Stimulated activated CD8-positive, alpha-beta memory T cell treated with anti-CD3 and anti-CD28 coated beads, Interleukin-12 subunit alpha, Interleukin-12 subunit beta, amount 100 ng/mL, for 1 hour (primary cell): Measurements from ENCODE around the gene SKAP1.

Experiments
- DNase-seq: peaks from one replicate; pipeline ENCODE4 v3.0.0-alpha.2; 2020; ENCODE audit warnings: low read depth

The SKAP1 gene

DNA sequence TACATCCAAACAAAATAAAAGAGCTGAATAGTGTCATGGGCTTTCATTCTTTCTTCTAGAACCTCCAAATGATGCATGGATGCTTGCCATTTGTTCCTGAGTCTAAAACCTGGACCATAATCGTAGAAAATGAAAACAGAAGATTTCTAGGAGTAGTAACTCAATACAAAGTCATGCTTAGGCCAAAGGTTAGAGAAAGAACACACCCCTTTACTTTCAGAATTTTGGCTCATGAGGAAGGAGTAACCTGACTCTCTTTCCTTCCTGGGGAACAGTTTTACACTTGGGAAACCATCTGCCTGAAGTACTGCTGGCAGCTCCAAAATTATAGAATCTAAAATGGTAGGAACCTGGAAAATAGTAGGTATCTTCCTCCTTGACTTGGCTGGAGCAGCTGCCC, 185.2 kb downstream of the SKAP1 start:
- no peak for DNase-seq

DNA sequence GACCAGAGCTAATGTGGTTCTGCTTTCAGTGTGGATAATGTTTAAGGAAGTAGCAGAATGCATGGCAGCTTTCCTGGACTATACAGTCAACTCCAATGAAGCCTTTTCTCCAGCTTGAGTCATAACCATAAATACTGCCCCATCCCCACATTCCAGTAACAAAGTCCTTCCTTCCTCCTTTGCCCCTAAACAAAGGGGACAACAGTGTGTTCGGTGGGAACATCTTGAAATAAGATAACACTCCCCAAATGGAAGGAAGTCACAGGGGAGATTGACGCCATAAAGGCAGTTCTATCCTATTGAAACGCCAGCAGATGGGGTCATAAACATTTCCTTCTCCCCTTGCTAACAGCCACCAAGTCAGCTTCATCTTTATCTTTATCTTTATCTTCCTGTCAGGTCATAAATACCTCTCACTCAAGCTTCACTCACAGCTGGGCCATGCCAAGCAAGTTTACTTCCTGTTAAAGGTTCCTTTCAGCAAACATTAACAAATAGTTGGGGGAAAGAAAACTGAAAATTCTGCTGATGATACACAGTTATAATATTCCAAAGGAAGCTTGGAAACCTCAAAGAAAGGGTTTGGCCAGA, 185.8 kb downstream of the SKAP1 start:
- DNase-seq = no peak

DNA sequence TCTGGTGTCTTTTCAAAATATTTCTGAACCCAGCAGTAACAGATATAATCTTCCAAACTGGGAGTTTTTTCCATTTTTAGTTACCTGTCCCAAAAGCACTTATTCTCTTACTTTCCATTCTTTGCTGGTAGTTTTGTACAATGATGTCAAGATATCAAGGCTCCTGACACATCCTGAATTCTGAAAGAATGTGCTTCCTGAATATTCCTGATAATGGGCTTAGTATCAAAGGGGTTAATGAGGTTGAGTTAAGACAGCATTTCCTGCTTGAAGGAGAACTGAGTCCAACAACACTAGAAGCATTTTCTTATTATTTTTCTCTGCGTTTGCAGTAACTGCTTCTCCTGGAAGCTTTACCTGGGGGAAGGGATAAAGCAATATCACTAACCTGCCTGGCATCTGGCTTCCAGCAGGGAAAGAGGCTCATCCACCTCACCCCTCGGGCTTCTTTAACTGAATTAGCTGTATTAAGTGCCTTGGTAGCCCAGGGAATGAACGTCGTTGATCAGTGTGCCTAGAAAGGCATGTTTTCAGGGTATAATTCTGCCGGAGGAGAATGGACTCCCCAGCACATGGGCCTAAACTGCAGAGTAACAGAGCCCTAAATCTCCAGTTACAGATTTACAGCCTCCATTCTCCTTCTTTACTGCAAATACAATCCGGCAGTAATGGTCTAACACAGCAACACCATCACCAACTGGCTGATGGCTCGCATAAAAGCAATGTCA, 188.1 kb downstream of the SKAP1 start:
- DNase-seq = no peak

DNA sequence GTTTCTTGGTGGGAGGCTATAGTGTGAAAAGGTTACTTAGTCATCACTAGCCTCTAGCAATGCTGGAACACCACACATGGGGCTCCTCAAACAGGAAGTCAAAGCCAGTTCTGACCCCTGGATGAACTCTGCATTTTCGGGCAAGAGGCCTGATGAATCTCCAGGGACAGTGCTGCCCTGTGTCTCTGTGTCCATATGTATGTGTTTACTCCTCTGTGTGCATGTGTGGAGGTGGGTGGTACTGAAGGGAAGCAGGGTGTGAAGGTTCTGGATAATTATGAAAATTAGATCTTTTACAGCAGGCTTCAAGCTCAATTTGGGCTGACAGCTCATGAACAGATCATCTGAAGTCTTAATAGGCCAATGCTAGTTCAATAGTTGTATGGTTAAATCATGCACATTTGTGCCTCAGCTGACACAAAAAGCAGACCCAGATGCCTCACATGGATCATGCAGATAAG, 188.9 kb downstream of the SKAP1 start:
- DNase-seq = no peak

DNA sequence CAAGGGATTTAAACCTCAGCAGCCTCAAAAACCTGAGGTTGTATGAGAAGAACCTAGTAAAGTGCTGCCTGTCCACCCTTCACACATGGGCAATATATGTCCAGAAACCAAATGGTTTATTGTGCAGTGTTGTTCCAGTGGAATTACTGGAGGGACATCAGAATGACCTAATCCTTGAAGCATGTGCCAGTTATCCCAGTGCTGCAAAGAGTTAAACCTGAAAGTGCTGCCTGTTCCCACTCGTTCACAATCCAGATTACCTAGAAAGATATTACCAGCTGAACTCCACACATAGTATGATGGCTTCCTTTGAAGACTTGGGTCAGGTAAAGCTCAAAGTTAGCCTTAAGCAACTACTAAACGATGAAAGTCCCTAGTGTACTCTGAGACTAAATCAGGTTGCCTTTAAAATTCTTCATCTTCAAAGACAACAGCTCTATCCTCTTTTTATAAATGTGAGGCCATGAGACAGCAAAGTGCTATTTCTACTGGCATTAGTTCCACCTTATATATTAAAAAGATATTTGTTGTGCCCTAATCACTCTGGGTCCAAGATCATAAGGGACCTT, 189.4 kb downstream of the SKAP1 start:
- DNase-seq = no peak

DNA sequence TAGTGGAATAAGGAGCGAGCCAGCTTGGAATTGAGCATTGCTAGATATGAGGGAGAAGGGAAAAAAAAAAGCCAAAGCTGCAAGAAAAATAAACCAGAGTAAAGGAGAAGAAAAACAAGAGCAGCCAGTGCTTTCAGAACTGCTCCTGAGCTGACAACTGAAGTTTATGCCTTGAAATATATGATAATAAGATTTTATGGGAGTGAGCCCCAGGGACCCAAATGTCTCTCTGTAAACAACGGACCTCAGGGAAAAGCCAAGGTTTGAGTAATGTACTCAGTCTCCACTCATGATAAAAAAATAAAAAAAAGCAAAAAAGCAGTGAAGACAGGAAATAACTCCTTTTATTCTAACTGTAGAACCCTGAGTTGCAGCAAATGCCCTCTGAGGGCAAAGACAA, 189.9 kb downstream of the SKAP1 start:
- DNase-seq = no peak

DNA sequence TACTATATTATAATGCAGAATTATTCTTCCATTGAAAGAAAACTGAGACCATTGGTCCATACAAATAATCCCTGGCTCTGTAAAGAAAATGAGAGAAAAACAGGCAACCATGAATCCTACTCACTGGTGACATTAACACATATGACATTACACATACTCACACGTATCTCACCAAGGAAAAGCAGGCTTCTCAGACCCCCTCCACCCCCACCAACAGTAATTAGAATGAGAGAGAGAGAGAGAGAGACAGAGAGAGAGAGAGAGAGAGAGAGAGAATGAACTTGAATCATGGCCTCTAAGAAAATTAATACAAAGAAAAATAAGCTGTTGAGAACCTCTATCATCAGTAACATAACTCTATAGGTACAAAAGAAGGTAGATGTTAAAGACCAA, 190.4 kb downstream of the SKAP1 start:
- no peak for DNase-seq

DNA sequence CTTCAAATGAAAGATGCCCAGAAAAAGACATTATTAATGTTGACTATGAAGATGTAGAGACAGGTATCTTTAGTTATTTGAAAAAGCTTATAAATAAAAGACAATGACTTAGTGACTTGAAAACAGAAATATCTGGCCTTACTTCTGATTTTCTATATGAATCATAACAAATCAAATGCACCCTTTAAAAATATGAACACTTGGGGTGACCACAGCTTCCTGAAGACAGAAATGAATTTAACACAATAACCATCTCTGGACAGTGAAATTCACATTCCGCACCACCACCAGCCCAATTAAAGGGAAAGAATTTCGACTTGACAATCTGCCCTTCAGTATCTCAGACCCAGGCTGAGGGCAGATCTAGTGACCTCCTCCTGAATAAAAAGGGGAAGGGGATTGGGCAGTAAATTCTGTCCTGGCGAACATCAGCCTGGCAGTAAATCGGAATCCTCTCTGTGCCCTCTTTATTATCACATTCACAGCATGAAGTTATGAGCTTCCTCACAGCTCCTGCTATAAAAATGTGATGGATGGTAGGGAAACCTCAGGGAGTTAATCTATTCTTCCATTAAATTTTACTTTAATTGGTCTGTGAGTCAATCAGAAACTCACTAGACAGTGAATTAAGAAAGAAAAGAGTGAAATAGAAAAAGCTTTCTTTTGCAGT, 190.9 kb downstream of the SKAP1 start:
- no peak for DNase-seq

DNA sequence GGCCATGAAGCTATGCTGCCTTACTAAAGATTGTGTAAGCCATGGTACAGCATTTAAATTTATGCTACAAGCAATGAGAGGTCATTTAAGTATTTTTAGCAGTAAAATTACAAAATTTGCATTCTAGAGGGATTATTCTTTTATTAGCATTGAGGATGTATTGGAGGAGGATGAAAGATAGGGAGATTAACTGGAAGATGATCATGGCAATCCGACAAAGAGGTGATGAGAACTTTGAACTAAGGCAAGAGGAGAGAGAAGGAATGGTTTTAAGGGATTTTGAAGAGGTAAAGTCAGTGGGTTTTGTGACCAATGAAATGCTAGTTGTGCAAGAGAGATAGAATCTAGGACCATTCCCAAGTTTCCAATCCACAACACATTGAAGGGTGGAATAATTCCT, 192.6 kb downstream of the SKAP1 start:
- no peak for DNase-seq

DNA sequence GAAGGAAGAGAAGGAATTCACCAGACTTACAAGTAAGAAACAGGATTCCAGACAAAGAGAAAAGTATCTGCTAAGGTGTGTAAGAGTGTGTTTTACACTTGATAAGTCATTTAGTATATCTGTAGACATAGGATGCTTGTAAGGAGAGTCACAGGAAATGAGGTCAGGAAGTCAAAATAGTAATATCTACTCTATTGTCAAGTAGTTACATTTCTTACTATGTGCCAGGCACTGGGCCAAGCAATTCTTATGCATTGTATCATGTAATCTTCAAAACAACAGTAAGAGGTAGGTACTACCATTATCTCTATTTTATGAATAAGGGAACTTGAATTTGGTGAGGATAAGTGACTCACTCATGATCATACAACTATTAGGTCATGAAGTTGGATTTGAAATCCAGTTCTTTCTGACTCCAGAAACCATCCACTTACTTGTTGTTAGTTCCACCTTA, 193.3 kb downstream of the SKAP1 start:
- DNase-seq = no peak

DNA sequence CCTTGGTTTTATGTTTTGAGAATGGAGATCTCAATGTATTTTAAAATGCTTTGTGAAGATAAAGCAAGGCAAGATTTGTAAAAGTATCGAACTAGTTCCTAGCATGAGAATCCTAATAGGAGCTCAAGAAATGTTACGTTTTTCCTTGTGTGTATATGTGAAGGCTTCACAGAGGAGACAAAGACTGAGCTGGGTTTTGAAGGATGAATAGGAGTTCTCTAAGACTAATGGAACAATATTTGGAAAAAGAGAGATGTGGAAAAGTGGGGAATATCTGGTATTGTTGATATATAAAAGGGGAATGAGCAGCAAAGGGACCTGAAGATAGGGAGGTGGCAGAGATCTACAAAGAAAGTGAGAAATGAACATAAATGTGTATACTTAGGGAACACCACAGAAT, 195.1 kb downstream of the SKAP1 start:
- no peak for DNase-seq

DNA sequence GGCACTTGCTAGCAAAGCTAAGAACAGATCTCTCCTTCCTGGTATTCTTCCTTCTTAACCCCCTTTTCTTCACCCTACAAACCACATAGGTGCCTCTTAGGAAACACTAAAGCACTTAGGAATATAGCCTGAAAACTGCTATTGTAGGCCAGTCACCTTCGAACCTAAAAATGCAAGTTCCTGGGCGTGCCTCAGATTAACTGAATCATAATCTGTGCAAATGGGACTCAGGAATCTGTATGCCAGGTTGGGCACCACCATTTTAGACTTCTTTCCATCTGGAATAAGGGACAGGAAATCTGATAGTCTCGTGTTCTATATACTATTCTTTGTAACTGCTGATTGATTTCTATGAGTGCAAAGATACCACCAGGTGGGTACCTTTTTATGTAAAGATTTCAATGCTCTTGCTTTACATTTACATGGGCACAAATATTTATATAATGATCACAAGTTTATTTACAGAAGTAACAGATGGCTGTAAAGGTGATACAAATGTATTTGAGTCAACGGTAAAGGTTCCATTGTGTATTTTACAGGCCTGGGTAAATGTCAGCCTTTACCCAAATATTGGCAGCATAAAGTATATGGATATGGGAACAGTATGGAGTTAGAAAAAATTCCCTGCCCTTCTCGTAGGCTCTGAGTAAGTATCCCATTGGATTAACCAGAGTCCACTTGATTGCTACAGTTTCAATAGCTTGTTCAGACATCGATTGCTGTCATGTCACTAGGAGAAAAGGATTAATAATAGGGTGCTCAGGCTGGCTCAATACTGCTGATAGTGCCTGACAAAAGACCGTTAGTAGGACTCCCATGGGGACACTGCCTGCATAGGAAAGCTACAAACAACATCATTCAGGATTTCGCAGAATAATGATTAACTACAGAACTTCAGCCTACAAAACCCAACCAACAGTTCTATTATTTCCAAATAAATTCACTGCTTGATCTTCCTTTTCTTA, 197.7 kb downstream of the SKAP1 start:
- DNase-seq = no peak

DNA sequence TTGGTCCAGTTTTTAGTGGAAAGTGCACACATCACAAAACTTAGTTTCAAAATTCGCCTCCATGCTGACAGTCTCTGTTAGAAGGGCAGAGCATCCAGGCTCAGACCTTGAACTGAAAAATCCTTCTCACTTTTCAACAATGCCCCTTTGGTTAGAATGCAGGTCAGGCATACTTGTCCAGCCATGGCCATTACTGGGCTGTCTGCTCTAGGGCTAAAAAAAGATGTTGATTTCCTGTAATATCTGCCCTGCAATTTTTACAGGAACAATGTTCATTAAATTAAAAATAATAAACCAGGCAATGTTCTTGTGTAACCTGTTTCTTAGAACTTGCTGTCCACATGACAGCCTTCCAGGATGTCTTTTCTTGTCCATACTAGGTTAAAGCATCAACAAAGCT, 200.1 kb downstream of the SKAP1 start:
- no peak for DNase-seq

DNA sequence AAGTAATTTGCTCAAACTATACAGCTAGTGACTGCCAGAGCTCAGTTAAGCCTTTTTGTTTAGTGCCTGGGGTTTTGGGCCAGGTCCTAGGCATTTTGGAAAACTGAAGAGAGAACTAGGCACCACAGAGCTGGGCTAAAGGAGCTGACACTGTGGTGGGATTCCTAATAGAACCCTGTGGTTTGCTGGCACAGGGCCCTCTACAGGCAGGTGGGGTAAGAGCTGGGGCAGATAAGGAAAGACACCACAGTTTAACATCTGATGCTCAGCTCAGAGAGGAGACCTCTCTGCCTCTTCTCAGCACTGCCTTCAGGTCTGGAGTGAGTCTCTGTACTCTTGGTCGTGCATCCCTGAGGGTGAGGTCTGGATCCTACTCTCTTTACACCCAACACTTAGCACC, 201.3 kb downstream of the SKAP1 start:
- no peak for DNase-seq

DNA sequence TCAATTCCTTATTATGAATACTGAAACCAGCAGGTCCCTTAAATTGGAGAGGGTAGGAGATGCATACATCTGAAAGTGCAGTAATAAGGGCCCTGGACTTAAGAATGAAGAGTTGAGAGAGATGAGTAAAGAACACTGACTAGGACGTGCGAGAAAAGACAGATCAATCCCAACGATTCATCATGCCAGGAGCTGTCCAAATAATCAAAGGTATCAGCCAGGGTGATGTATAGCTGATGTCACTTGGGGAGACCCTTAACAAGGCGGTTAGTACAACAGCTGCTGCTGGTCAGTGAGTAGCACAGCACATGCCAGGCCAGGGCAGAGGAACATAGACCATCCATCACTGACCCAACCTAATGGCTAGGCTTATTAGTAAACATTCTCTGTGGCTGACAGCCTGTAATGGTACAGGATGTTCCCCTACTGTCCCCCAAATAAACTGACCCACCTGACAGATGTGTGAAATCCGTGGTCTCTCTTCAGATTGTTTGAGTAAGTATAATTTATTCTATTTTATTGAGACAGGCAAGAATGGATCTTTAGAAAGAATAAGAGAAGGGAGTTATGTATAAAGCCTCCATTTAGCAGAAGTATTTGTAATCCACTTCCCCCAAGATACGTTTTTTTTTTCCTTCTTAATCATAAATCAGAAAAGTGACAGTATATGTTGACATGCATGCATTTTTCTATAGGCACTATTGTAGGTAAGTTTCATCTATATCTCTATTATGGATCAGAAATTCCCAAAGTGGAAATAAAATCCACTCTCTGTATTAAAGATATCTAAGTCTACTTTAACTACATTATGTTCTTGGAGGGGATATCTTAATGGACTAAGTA, 204.1 kb downstream of the SKAP1 start:
- DNase-seq = no peak

DNA sequence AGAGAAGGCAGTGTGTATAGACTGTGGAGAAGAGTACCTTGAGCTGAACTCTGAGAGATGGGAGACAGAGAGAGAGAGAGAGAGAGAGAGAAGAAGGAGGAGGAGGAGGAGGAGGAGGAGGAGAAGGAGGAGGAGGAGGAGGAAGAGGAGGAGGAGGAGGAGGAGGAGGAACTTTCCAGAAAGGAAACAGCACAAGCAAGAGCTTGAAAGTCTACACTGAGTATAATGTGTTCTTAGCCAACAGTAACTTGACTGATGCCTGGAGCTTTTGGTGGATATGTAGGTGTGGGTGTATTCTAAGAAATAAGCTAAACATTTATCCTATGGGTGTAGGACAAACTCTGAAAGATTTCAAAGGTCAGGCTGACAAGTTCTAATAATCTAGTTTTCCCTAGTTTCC, 206.1 kb downstream of the SKAP1 start:
- DNase-seq = no peak

DNA sequence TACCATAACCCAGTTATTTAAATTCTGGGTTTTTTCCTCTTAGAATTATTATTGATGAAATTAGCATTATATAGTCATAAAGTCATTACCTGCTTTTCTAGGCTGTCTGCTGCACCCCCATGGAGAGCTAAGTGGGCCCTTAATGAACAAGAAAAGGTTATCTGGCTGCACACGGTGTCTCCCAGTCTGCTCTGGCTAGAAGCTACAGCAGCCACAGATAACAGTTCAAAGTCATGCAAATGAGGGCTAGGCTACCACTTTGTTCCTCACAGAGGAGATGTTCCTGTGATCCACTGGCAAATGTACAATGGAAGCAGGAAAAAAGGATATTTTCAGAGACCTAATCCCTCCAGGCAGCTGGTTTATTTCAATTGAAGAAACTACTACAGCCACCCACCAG, 210.4 kb downstream of the SKAP1 start:
- no peak for DNase-seq

DNA sequence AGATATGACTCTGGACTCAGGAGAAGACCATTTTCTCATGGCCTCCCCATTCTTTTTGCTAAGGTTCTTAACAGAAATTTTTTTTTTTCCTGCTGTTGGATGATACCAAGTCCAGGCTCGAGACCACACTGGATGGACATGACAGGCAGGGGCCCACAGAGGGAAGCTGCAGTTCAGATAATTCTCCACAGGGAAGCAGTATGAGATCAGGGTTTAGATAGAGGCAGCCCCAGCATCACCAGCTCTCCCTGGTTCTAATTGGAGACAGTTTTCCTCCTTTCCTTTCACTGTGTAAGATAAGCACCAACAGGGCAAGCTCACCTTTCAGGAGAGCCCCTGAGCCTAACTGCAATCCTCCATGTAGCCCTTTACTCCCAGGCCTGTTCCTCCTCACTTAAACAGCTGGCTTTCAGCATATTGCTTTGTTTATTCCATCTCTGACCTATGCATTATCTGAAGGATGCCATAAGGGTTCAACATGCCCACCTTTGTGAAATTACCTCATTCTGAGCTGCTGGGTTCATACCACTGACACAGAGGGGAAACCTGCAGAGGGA, 214.4 kb downstream of the SKAP1 start:
- no peak for DNase-seq

DNA sequence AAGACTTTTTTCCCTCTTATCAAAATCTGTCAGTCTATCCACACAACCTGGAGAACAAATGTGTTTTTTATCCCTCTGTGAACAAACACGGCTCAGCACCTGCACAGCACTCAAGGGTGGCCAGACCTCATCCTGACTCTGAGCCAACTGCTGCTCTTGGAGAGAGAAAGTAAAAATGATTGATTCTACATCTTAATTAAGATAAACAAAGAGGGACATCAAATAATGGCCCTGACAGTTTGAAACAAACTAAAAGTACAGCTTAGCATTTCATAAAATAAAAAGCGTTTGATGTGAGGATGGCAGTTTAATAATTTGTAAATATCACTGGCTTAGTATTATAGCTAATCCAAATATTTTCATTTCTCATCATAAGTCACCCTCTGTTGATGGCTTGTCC, 216.2 kb downstream of the SKAP1 start:
- DNase-seq = no peak

DNA sequence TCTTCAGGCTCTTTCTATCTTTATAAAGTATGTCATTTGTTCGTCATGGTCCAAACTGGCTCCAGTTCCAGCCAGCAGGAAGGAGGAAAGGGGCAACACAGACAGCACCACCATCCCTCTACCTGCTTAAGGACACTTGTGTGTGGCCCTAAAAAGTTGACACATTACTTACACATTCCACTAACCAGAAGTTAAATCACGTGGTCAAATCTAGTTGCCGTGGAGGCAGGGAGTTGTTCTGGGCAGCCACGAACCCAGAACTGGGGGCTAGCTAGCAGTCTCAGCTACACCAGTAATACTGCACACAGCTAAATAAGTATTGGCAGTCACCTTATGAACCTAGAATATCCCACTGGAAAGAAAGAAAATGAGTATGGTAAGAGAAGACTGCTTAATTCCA, 218.2 kb downstream of the SKAP1 start:
- no peak for DNase-seq

DNA sequence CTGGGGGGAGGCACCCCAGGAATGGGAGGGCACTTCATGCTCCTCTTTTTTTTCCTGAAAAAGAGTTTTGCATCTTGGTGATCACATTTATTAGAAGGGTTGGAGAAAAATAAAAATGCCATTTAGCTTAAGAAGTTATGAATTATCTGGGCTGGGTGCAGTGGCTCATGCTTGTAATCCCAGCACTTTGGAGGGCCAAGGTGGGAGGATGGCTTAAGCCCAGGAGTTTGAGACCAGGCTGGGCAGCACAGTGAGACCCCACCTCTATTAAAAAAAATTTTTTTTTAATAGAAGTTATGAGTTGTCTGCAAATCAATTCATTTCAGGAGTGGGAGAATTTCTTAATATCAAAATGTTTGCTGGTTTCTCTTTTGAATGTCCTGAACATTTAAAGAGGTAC, 219.0 kb downstream of the SKAP1 start:
- no peak for DNase-seq
